HG02938 (cell line): ENCODE measurements around the gene SSBP2.
"Not testable (repeated sequence)": the region's sequence is repeated elsewhere in the genome, so short reads cannot be mapped to it uniquely, and the experiment has no call there.

Experiments used
- ATAC-seq: cut with Tn5 transposase; IDR thresholded peaks from one replicate; pipeline ENCODE4 v1.9.1; 2021; ENCODE audit warnings: mild to moderate bottlenecking, moderate library complexity; ENCODE audit not compliant: unreplicated experiment

SSBP2 gene

DNA sequence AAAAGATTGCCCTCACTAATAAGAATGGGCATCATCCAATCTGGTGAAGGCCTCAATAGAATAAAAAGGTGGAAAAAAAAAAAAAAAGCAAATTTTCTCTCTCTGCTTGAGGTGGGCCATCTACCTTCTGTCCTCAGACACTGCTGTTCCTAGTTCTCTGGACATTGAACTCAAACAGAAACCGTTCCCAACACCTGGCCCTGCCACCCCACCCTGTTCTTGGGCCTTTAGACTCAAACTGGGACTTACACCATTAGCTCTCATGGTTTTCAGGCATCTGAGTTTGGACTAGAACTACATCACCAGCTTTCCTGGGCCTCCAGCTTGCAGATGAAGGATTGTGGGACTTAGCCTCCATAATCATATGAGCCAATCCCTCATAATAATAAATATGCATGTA is 71.0 kb downstream of the SSBP2 start:
- ATAC-seq: no peak

DNA sequence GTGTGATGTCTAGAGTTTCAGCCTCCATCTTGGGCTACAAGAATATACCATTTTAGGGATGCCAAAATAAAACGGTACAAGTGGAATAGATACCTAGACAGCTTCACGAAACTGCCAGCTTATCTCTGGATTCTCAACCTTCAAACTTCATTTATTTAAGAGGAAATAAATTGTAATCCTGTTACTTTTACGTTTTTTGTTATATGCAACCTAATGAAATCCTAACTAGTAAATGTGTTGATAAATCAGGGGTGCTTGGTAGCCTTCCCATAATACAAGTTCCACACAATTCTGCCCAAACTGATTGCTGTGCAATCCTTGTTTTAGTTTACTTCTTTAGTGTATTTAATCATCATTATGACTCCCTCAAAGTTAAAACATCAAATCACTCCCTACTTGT is 75.5 kb downstream of the SSBP2 start:
- ATAC-seq: no peak

DNA sequence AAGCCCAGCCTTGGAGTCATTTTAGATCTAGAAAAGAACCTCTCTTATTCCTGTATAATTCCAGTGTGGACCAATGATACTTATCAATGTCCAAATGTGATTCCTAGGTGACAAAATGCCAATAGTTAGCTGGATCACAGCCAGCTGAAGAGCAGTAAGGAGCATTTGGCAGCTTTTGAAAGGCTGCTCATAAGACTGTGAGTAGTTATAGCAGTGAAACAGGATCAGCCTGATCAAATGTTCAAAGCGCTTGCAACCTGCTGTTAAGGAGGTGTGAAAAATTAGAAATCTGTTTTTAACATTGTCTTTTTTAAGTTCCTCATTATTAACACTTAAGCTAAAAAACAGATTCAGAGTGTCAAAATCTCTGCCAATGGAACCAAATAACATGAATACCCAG is 85.1 kb downstream of the SSBP2 start:
- ATAC-seq: no peak

DNA sequence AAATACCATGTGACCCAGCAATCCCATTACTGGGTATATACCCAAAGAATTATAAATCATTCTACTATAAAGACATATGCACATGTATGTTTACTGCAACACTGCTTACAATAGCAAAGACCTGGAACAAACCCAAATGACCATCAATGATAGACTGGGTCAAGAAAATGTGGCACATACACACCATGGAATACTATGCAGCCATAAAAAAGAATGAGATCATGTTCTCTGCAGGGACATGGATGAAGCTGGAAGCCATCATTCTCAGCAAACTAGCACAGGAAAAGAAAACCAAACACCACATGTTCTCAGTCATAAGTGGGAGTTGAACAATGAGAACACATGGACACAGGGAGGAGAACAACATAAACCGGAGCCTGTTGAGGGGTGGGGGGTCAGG is 90.3 kb downstream of the SSBP2 start:
- not testable (repeated sequence) for ATAC-seq

DNA sequence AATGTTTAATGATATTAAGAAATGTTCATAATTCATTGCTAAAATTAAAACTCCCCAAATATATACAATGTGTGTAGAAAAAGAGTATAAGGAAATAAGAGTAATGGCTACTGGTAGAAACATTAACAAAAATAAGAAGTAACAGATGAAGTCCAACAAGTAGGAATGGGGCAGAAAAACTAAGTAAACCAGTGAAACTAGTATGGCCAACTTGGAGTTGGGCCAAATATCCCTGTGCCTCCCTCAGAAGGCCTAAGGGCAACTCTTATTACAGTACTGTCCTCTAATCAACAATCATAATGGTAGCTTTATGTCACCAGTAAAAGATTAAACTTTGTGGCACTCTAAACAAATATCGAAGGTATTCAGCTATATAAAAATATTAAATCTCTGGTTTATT is 93.5 kb downstream of the SSBP2 start:
- no peak for ATAC-seq

DNA sequence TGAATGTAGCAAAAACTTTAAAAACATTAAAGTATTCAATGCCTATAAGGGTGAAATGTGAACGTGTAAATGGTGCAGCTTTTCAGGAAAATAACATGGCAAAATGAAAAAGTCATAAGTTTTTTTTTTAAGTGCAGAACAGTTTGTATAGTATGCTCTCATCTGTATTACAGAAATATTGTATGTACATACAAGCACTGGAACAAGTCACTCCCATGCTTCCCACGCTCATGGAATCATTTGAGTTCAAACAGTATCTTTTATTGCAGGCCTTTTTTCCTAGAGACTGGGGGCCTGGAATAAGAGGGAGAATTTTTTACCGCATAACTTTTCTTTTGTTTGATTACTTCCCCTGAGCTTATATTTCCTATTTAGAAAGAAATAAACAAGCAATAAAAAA is 94.1 kb downstream of the SSBP2 start:
- no peak for ATAC-seq

DNA sequence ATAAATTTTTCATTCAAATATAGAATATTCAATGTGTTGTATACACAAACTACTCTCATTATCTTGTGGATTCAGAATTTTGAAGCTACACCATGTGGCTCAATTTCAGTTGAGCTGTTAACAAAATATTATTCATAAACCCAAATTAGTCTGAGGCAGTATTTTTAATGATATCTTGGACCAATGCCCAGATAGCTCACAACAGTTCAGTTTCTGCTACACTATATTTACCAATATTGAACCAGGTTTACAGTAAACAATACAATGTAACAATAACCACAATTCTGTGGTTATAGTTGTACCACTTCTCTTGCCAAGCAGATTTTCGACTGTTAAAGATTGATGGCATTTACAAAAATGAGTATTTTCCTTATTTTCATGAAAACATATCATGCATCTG is 99.9 kb downstream of the SSBP2 start:
- ATAC-seq: no peak

DNA sequence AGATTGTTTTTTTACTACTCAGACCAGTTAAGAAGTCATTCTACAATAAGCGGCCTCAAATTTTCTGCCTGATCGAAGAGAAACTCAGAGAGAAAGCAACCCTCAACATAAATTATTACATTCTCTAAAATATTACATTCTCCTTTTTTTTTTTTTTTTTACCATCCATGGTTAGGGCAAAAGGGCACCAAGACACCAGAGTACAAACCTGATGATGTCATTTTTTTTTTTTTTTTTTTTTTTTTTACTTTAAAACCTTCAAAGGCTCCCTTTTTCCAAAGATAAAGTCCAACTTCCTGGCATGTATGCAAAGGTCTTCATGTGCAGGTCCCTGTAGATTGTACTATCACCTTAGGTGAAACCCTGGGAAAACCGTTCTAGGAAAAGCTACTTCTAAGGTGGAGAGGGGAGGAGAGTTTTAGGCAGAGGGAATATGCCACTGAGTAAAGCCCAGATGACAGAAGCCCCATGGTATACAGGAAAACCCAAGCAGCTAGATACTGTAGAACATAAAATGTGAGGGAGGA is 104.4 kb downstream of the SSBP2 start:
- ATAC-seq: no peak

DNA sequence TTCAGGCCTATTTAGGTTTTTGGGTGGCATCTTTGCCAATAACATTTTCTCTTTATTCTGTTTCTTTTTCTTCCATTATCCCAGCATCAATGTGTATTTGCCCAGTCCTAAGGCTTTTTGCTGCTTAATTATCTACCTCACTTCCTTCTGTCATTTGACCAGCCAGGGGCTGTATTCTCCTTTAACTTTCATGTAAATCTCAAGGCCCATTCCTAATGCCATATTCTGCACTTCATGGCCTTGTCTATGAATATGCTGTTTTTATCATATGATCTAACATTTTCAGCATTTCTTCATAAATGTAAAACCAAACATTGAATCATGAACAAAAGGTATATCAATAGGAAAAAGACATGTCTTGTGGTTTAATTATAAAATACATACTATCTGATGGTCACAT is 108.7 kb downstream of the SSBP2 start:
- no peak for ATAC-seq

DNA sequence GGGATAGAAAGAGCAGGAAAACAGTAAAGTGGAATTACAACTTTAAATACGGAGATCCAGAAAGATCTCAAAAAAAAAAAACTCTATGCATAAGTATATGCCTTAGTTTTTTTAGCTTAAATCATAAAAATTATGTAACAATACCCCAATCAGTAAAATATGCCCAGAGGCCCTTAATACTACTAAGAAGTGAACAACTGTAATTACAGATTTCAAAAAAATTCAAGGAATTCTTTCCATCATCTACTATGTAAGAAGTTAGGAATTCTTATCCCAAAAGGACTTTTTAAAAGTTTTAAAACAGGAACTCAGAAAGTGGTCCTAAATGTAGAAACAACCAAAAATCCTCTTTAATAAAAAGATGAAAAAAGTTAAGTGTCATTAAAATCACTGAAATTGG is 111.3 kb downstream of the SSBP2 start:
- no peak for ATAC-seq

DNA sequence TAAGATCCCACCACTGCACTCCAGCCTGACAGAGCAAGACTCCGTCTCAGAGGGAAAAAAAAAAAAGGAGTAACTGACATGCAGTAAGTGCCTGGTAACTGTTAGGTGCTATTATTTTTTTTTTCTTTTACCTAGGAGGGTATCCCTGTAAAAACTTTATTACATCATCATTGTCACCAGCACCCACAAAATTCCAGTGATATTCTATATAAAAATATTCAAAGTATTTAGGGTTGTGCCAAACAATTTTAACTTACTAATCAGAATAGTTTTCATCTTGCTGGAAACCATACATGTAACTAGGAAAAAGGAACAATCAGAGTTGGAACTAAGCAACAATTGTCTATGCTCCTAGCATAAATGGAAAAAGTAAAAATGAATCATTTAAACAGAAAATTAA is 112.4 kb downstream of the SSBP2 start:
- no peak for ATAC-seq

DNA sequence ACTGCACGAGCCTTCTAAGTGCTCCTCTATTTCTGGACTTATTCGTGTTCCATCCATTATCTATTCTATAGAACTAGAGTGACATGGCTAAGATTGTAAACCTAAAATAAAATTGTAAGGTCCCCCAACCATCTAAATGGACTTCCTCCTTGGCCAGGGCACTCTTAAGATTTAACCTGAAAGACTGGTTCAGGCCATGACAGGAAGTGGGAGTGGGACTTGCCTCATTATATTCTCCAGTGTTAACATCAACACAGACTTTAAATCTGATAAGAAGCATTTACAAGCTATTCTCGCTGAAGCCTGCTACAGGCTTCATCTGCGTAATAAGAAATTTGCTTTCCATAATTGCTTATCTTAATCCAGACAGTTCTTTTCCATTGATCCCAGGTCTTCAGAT is 117.0 kb downstream of the SSBP2 start:
- no peak for ATAC-seq

DNA sequence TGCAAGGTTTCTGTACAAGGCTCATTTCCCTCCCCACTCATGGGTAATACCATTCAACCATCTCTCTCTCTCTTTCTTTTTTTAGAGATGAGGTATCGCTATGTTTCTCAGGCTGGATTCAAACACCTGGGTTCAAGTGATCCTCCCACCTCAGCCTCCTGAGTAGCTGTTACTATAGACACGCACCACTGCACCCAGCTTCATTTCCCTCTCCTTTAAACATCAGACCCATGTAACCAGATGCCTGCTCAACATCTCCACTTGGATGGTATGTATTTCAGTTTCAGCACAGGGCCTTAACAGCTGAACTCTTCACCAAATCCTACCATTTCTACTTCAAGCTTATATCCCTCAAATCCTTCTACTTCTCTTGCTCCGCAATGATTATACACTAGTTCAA is 117.4 kb downstream of the SSBP2 start:
- ATAC-seq: no peak

DNA sequence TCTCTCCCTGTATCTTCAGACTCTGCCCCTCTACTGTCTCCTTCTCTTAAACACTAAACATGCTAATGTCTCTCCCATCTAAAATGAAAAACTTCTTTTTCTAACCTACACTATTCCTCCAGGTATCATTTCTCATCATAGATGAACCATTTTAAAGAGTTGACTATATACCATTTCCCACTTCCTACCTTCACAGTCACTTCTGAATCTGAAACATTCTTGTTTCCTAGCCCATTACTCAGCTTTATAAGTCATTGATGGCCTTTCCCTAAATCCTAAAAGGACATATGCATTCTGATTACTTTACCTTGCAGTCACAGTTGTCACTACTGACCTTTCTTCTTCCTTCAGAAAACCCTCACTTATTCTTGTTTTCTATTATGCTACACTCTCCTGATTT is 118.2 kb downstream of the SSBP2 start:
- ATAC-seq: no peak

DNA sequence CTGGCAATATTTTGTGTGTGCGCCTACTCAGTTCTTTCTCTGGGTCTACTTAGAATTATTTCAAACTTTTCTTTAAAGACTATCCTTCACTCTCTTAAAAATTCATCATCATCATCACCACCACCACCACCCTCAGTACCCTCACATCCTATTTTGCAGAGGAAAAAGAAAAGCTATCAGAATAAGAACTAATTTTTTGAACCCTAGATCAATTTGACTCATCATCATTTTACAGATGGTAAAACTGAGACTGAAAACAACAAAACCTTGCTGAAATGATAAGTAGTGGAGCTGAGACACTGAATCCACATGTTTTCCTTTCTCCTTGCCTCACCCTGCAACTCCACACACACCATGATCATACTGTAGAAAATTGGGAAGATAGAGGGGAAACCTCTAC is 119.3 kb downstream of the SSBP2 start:
- no peak for ATAC-seq

DNA sequence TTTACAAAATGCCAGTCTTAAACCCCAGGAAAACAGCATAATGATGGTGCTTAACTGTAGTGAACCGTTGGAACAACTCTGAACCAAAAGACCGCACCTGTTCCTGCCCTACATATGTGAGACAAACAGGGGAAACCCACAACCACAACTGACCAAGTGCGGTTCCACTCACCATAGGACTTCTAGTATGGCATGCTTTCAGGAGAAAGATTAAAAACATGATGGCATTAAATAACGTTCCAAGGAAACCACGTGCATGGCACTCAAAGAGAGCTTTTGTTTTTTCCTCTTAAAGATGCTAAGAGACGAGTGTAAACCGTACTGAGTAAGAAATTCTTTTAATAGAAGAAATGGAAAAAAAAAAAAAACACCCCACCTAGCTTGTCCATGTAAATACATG is 119.8 kb downstream of the SSBP2 start:
- ATAC-seq: peak; percentile 63

DNA sequence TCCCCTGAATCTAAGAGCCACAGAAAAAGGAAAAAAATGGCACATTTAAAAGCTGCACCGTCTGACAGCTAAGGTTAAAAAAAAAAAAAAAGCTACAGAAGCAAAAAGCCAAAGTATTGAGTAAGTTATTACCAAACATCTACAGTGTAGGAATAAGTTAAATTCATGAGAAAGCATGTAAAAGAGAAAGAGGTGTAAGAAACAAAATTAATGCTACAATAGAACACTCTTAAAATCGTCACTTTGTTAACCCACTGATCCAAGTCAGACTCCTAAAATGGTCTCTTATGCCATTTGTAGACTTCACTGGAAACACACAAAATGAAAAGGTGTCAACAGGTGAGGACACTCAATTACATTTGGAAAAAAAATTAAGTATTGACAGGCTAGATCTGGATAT is 120.2 kb downstream of the SSBP2 start:
- ATAC-seq: no peak

DNA sequence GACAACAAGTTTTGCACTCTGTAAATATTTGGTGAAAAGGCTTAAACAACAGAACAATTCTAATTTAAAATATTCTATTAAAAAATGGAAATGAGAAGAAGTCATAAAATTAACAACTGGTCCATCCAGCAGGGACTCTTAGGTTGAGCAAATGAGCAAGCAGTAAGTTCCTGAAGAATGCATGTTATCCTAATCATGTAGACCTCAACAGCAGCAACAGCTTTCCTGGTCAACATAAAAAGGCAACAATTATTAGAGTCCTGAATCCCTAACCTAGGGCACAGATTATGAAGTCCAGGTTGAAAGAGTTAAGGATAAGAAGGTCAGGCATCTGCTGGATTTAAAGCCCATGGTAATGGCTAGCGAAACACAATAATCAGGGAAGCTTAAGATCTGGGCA is 120.9 kb downstream of the SSBP2 start:
- no peak for ATAC-seq

DNA sequence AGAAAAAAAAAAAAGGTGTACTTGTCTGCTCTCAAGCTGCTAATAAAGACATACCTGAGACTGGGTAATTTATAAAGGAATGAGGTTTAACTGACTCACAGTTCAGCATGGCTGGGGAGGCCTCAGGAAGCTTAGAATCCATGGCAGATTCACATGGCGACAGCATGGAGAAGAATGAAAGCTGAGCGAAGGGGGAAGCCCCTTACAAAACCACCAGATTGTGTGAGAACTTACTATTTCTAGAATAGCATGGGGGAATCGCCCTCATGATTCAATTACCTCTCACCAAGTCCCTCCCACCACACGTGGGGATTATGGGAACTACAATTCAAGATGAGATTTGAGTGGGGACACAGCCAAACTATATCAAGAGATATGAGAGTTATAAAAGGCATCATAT is 122.8 kb downstream of the SSBP2 start:
- ATAC-seq: not testable (repeated sequence)

DNA sequence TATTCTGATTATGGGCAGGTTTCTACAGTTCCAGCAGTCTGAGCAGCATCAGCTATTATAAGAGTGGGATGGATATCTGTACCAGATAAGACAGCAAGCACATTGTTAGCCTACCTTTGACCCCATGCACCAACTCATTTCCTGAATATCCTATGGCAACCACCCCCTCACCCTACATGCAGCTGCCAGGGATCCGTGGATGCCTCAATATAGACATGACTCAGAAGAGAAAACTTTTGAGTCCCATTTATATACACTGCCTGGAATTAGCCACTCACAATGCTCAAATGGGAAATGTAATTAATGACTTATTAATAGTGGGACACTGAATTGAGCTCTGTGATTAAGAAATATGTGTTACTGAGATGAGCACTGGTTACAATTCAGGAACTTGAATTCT is 124.4 kb downstream of the SSBP2 start:
- no peak for ATAC-seq

DNA sequence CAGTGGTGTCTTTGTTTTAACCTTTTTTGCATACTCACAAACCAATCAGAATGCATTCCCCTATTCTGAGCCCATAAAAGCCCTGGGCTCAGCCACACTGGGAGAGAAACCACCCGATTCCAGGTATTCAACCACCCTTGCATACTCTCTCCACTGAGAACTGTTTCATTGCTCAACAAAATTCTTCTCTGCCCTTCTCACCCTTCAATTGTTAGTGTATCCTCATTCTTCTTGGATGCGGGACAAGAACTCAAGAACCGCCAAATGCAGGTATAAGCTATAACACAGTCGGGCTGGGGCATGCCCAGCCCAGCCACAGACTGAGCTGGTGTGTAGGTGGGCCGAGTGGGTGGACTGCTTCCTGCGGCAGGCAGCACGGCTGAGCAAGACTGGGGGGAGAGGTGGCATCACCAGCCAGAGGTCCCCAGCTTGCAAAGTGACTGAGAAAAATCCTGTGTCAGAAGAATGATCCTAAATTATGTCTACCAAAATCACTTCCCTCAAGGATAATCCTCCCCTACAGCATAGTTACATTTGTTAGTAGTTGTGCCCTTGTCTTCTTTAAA is 141.0 kb downstream of the SSBP2 start:
- no peak for ATAC-seq

DNA sequence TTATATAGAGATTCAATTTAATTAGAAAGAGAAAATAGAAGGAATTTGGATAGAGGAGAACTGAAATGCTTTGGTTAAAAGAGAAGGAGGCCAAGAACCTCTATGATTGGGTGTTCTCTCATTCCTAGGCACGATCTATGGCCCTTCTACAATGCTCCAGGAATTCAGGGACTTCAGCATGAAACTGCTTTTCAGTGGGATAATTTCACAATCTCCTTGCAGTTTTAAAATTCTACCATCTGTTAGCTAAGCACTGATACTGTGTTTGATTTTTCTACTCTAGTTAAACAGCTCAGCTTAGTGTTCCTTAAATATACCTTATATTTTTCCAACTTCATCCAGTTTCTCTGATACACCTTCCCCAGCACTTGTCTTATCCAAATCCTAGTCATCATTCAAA is 141.9 kb downstream of the SSBP2 start:
- ATAC-seq: no peak

DNA sequence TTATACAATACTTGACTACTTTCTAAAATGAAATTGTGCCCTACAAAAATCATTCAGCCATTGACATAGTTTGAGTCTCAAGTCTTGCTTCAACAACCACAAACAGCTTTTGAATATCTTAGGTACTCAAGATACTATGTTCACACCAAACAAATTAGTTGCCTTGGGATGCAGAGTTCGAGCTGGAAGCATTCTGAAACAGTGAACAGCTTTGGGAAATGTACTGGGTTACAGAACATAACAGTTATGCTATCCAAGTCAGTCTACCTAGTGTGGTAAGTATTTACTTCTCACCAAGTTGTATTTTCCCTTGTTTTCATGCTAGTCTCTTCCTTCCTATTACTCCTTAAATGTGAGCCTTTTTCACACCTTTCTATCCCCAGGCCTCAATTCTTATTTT is 143.2 kb downstream of the SSBP2 start:
- ATAC-seq: no peak

DNA sequence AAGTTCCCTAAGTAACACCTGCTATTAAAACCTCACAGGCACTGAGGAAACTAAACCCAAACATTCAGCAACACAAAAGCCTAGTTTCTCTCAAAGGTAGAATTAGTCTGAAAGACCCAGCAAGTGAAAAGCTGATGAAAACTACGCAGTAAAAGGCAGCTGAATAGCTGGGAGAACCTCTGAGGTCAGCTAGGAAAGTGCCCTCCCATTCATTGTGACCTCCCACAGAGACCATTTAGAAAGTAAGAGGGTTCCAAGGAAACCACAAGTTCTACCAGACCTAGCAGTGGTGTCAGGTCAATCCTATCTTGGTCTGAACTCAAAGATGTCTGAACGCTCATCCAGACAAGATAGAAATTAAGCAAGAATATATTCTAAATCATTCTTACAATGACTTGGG is 144.7 kb downstream of the SSBP2 start:
- ATAC-seq: no peak
